Measurements from ENCODE around the gene EFCAB7. TPM values are rescaled to one million over a fixed set of nuclear protein-coding genes. Genes with fewer than 3 reads are reported as not detected.
"Not testable (repeated sequence)": the region's sequence is repeated elsewhere in the genome, so short reads cannot be mapped to it uniquely, and the experiment has no call there.

The EFCAB7 gene
- polyA plus RNA-seq, 3 donors from 2014 or later = 2.3 to 5.8 (median 3.7) TPM

DNA sequence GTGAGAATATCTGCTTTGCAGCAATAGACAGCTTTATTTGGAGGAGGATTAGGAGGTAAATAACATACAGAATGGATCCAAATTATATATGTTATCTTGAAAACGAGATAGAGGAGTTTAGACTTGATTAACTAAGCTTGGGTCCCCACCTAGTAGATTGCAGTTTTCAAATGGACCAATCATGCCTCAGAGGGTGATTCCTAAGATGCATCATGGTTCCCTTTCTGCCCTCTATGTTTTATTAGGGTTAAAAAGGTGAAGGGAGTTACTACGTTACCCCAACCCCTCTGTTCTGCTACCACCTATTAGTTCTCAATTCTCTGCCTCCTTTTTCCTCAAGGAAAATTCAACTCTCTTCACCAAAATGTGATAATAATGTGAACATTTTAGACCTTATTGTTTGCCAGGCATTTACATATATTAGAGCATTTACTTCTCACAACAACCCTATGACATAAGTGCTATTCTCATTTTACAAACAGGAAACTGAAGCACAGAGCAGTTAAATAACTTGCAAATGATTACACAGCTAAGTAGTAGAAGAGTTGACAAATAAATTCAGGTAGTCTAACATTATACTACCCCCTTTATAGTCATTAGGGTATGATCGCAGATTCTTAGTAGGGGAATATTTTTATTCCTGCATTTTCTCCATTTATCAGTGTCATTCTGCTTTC, 46.5 kb downstream of the EFCAB7 start:
- Mint-ChIP-seq H3K4me3 (no peak overlapping the region), H3K27ac (no peak overlapping the region), H3K27me3 (ENCODE audit: low read depth in 3 of 3) (peaks cover 0 to 3% (median 0%) of the 10 kb centered on the region in 3 donors), H3K4me1 (no peaks in the 10 kb centered on the region), H3K9me3 (no peaks in the 10 kb centered on the region), H3K36me3 (peaks cover 3 to 9% (median 8%) of the 10 kb centered on the region in 3 donors)
- DNase-seq = no peak

DNA sequence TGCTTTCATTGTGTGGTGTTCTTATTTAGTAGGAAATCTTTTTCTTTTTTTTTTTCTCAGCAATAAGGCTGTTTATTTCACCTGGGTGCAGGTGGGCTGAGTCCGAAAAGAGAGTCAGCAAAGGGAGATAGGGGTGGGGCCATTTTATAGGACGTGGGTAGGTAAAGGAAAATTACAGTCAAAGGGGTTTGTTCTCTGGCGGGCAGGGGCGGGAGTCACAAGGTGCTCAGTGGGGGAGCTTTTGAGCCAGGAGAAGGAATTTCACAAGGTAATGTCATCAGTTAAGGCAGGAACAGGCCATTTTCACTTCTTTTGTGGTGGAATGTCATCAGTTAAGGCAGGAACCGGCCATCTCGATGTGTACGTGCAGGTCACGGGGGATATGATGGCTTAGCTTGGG, 49.4 kb downstream of the EFCAB7 start:
- H3K27me3 Mint-ChIP-seq (ENCODE audit: low read depth in 3 of 3); H3K9me3 Mint-ChIP-seq; H3K4me3 Mint-ChIP-seq; H3K36me3 Mint-ChIP-seq; H3K27ac Mint-ChIP-seq; H3K4me1 Mint-ChIP-seq; DNase-seq: not testable (repeated sequence)

DNA sequence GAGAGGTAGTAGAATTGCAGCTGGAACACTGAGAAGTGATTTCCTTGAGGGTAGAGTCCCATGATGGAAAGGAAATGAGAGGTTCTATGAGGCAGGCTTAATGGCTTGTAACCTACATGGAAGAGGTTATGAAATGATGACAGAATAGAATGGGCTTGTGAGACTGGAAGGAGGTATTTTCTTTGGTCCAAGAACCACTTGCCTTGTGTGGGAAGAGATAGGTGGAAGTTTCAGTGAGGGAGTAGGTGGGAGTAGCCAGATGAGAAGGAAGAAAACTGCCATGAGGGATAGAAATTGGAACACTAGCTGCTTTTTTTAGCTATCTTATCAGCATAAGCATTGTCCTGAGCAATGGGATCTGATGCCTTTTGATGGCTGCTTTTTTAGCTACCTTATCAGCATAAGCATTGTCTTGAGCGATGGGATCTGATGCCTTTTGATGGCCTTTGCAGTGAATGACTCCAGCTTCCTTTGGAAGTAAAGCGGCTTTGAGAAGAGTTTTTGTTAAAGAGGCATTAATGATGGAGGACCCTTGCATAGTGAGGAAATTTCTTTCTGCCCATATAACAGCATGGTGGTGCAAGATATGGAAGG, 51.0 kb downstream of the EFCAB7 start:
- H3K9me3 Mint-ChIP-seq; H3K27ac Mint-ChIP-seq; H3K36me3 Mint-ChIP-seq; DNase-seq; H3K4me1 Mint-ChIP-seq; H3K4me3 Mint-ChIP-seq; H3K27me3 Mint-ChIP-seq (ENCODE audit: low read depth in 3 of 3): not testable (repeated sequence)

DNA sequence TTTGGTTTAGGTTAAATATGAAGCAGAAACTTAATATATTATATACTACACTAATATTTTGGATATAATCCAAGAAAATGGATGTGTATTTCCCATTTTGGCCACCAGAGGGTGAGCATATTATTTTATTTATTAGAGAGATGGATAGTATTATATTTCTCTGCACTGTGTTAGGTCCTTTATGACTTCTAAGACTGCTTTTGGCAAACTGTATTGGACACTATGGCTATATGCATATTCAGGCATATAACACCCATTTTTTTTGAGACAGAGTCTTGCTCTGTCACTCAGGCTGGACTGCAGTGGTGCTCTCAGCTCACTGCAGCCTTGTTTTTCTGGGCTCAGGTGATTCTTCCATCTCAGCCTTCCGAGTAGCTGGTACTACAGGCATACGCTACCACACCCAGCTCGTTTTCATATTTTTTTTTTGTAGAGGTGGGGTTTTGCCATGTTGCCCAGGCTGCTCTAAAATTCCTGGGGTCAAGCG, 52.1 kb downstream of the EFCAB7 start:
- H3K27me3 Mint-ChIP-seq (ENCODE audit: low read depth in 3 of 3) = no peaks in the 10 kb centered on the region
- no peaks in the 10 kb centered on the region for H3K4me1 Mint-ChIP-seq
- peak; percentile 7 to 35 (median 16) for DNase-seq
- H3K4me3 Mint-ChIP-seq = no peak overlapping the region
- no peaks in the 10 kb centered on the region for H3K9me3 Mint-ChIP-seq
- H3K27ac Mint-ChIP-seq = no peak overlapping the region
- peaks cover 0 to 7% (median 0%) of the 10 kb centered on the region in 3 donors for H3K36me3 Mint-ChIP-seq

DNA sequence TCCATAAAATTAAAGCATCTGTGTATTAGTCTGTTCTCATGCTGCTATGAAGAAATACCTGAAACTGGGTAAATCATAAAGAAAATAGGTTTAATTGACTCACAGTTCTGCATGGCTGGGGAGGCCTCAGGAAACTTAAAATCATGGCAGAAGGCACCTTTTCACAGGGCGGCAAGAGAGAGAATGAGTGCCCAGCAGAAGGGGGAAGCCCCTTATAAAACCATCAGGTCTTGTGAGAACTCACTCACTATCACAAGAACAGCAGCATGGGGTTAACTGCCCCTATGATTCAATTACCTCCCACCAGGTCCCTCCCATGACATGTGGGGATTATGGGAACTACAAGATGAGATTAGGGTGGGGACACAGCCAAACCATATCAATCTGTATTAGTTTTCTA, 63.0 kb downstream of the EFCAB7 start:
- H3K27ac Mint-ChIP-seq; H3K4me1 Mint-ChIP-seq; H3K4me3 Mint-ChIP-seq; H3K9me3 Mint-ChIP-seq; H3K27me3 Mint-ChIP-seq (ENCODE audit: low read depth in 3 of 3); DNase-seq: not testable (repeated sequence)
- peaks cover 0 to 12% (median 9%) of the 10 kb centered on the region in 3 donors for H3K36me3 Mint-ChIP-seq

DNA sequence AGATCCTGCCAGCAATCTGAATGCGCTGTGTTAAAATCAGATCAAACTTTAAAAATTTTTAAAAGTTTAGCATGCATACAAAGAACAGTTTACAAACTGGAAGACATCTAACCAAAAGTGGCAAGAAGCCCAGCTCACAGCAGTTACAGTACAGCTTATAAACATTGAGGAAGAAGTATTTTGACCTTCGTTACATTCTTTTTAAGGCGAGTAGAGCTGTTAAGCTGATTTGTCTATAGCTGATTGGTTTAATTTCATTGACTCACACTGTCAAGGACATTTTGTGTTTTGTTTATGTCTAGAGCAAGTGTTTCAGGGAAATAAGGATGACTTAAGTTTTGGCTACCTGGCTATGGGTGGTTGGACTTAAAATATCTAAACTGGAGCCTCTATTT, 66.8 kb downstream of the EFCAB7 start:
- peaks cover 14 to 26% of the 10 kb centered on the region in 2 donors for H3K4me1 Mint-ChIP-seq
- no peak overlapping the region for H3K4me3 Mint-ChIP-seq

DNA sequence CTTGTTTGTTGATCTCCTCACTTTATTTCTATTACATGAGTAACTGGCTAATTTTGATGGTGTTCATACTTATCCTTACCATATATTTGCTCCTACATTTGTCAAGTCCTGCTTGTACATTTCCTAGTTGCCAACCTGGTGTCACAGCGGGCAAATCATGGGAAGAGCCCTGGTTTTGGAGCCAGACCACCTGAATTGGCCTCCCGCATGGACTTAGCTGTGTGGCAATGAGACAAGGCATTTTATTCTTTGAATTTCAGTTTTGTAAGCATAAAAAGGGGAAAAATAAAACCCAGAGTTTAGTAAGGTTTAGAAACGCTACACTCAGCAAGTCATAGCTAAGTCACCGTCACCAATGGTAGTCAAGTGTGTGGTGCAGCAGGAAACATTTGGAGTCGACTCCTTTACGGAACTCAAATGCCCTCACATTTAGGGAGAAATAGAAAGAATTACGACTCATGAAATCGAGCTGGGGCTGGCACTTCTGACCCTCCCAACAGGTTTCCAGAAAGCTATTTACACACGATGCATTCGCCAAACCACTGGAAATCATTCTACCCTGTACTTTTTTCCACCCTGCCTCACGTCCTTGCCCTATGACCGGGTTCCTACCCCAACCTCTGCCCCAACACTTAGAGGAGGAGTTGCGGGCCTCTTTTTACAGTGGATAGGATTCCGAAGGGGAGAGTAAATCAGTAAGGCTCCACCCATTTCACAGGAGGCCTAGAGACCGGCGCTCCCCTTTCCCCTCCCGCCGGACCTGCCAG, 69.4 kb downstream of the EFCAB7 start:
- no peak for DNase-seq
- Mint-ChIP-seq H3K9me3 (no peaks in the 10 kb centered on the region), H3K27ac (peak overlapping the region; percentile 86 to 96 (median 92)), H3K4me3 (peak overlapping the region; percentile 93 to 99 (median 97)), H3K4me1 (peaks cover 21 to 47% of the 10 kb centered on the region in 2 donors), H3K36me3 (no peaks in the 10 kb centered on the region), H3K27me3 (ENCODE audit: low read depth in 3 of 3) (peaks cover 0 to 6% (median 2%) of the 10 kb centered on the region in 3 donors)

More for the DNA sequence above, 66.8 kb downstream of the EFCAB7 start:
- DNase-seq = no peak
- Mint-ChIP-seq H3K27ac (no peak overlapping the region), H3K27me3 (ENCODE audit: low read depth in 3 of 3) (peaks cover 0 to 6% (median 2%) of the 10 kb centered on the region in 3 donors), H3K9me3 (no peaks in the 10 kb centered on the region), H3K36me3 (peaks cover 0 to 5% (median 0%) of the 10 kb centered on the region in 3 donors)

DNA sequence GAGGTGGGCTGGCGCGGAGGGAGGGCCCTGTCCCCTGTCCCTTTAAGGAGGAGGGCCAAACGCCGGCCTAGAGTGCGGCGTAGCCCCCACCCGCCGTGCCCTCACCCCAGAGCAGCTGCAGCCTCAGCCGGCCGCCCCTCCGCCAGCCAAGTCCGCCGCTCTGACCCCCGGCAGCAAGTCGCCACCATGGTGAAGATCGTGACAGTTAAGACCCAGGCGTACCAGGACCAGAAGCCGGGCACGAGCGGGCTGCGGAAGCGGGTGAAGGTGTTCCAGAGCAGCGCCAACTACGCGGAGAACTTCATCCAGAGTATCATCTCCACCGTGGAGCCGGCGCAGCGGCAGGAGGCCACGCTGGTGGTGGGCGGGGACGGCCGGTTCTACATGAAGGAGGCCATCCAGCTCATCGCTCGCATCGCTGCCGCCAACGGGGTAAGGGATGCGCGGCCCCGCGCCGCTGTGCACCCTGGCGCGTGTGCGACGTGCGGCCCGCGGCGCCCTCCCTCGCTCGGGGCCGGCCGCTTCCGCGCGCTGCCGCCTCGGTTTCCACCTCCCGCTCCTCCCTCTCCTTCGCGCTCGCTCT, 70.1 kb downstream of the EFCAB7 start, which contains the start of gene PGM1:
TSS of gene PGM1 (plus strand) at position 109 of the 583 bp plus-strand sequence. CDS start at position 187, 78 bp downstream.
- H3K9me3 Mint-ChIP-seq = no peaks in the 10 kb centered on the region
- H3K27ac Mint-ChIP-seq = peak within 1 kb of the TSS; percentile 86 to 98 (median 95)
- DNase-seq = peak; percentile 74 to 78 (median 77)
- peaks cover 0 to 6% (median 2%) of the 10 kb centered on the region in 3 donors for H3K27me3 Mint-ChIP-seq (ENCODE audit: low read depth in 3 of 3)
- no peaks in the 10 kb centered on the region for H3K36me3 Mint-ChIP-seq
- peak within 1 kb of the TSS; percentile 93 to 99 (median 97) for H3K4me3 Mint-ChIP-seq
- peaks cover 21 to 47% of the 10 kb centered on the region in 2 donors for H3K4me1 Mint-ChIP-seq

DNA sequence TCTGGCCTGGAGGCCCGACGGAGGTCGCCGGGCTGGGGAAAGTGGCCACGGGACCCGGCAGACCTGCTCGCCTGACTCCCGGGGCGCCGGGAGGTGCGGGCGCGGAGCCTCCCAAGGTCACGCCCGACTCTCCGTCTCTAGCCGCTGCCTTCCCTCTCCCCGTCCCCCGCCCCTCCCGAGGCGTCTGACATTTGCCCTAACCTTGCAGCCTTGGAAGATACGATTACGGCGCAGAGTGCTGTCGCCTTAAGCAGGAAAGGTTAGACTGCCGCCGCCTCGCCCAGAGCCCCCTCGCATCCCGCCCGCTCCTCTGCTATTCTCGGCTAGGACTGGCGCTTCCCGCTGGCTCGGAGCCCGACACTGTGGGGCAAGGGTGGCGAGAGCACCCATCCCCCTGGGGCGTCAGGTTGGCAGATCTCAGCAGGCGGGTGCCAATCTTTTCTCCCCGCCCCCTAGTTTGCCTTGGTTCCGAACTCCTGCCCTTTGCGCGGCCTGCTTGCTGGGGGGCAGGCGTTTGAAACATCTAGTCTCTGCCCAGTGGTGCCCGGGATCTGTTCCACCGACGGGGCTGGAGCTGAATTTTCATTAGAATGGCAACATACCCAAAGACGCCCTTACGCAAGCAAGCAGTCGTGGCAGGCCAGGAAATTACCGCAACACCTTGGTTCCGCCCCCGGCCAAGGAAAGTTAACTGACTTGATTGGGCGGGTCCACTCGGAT, 70.7 kb downstream of the EFCAB7 start:
- Mint-ChIP-seq H3K9me3 (no peaks in the 10 kb centered on the region), H3K4me3 (peak overlapping the region; percentile 93 to 99 (median 97)), H3K27me3 (ENCODE audit: low read depth in 3 of 3) (peaks cover 0 to 6% (median 2%) of the 10 kb centered on the region in 3 donors), H3K36me3 (no peaks in the 10 kb centered on the region), H3K4me1 (peaks cover 21 to 47% of the 10 kb centered on the region in 2 donors), H3K27ac (peak overlapping the region; percentile 86 to 98 (median 95))
- peak; percentile 66 to 68 (median 66) for DNase-seq

DNA sequence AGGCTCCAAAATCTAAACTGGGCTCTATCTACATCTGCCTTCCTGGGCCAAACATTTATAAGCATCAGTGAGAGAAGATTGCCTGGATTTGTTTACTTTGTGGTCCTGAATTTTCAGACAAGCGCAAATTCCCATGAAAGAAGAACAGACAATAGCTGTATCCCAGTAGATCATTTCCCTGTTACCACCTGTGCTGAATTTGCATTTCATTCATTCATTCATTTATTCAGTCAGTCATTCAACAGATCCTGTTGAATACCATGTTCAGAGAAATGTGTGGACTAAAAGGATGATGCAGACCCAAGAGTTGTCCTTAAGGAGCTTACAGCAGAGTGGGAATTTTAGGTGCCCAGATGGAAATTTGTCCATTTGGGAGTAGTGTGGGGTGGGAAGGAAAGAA, 72.1 kb downstream of the EFCAB7 start:
- H3K27ac Mint-ChIP-seq = peak overlapping the region in 1 of 6 donors; percentile 40
- H3K4me1 Mint-ChIP-seq = peaks cover 24 to 52% of the 10 kb centered on the region in 2 donors
- peaks cover 0 to 6% (median 2%) of the 10 kb centered on the region in 3 donors for H3K27me3 Mint-ChIP-seq (ENCODE audit: low read depth in 3 of 3)
- H3K4me3 Mint-ChIP-seq = peak overlapping the region in 4 of 5 donors; percentile 40 to 65 (median 54)
- H3K9me3 Mint-ChIP-seq = no peaks in the 10 kb centered on the region
- DNase-seq = no peak
- H3K36me3 Mint-ChIP-seq = peaks cover 0 to 4% (median 4%) of the 10 kb centered on the region in 3 donors

DNA sequence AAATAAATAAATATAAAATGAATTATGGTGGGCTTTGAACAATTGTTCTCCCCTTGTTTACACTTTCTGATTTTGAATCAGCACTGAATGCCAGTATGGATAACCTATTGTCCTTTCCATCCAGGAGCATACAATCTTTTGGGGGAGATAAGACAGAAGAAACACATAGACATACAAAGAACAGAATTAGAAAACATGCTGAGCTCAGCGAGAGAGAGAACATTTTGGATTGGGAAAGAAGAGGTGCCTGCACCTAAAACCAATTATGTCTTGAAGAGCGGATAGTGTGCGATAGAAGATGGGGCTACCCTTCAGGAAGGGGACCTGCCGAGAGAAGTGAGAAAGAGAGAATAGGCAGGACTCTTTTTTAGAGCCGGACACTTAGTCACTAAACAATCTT, 76.5 kb downstream of the EFCAB7 start:
- H3K4me1 Mint-ChIP-seq = peaks cover 16 to 52% of the 10 kb centered on the region in 2 donors
- no peak overlapping the region for H3K27ac Mint-ChIP-seq
- H3K4me3 Mint-ChIP-seq = no peak overlapping the region
- no peaks in the 10 kb centered on the region for H3K27me3 Mint-ChIP-seq (ENCODE audit: low read depth in 3 of 3)
- peaks cover 3 to 4% (median 4%) of the 10 kb centered on the region in 3 donors for H3K36me3 Mint-ChIP-seq
- H3K9me3 Mint-ChIP-seq = no peaks in the 10 kb centered on the region
- no peak for DNase-seq

DNA sequence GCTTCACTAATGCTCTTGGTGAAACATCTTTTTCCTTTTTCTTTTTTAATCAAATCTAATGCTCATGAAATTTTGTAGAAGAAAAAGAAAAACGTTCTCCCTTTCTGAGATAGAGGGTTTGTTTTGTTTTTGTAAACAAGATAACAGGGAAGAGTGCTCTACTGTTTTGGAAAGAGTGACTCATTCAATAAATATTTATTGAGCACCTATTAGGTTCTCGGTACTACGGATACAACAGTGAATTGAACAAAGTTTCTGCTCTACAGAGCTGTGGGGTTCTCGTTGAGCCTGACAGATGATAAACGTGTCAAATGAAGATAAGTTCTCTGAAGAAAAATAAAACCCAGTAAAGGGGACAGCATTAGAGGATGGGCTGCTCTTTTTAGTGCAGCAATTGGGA, 76.9 kb downstream of the EFCAB7 start:
- H3K36me3 Mint-ChIP-seq = peaks cover 3 to 4% (median 4%) of the 10 kb centered on the region in 3 donors
- H3K4me1 Mint-ChIP-seq = peaks cover 16 to 50% of the 10 kb centered on the region in 2 donors
- H3K27ac Mint-ChIP-seq = no peak overlapping the region
- H3K4me3 Mint-ChIP-seq = no peak overlapping the region
- no peaks in the 10 kb centered on the region for H3K9me3 Mint-ChIP-seq
- H3K27me3 Mint-ChIP-seq (ENCODE audit: low read depth in 3 of 3) = no peaks in the 10 kb centered on the region
- DNase-seq = no peak

DNA sequence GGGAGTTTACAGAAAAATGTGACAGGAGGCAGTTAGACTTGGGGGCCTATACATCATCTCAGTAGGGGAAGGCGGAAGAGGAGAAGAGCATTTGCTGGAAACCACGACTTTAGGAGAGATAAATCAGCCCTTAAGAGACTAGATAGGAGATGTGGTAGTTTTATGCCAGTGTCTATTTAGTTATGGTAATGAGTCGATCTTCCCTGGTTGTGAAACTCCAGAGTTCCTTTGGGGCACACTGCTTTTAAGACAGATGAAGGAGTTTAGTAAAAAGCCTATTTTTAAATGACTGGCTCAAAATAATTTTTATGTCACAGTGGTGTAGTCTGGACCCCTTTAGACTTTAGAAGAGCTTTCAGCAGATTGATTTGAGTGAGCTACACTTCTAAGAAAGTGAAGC, 77.7 kb downstream of the EFCAB7 start:
- no peak overlapping the region for H3K27ac Mint-ChIP-seq

More for the DNA sequence above, 77.7 kb downstream of the EFCAB7 start:
- DNase-seq = no peak
- H3K4me1 Mint-ChIP-seq = peaks cover 11 to 42% of the 10 kb centered on the region in 2 donors
- peaks cover 3 to 4% (median 4%) of the 10 kb centered on the region in 3 donors for H3K36me3 Mint-ChIP-seq
- no peak overlapping the region for H3K4me3 Mint-ChIP-seq
- H3K27me3 Mint-ChIP-seq (ENCODE audit: low read depth in 3 of 3) = no peaks in the 10 kb centered on the region
- no peaks in the 10 kb centered on the region for H3K9me3 Mint-ChIP-seq
